ENCODE results near the gene GBGT1. TPM values are rescaled to one million over a fixed set of nuclear protein-coding genes. Genes with fewer than 3 reads are reported as not detected.

The GBGT1 gene
- total and polyA plus RNA-seq, 2 of the 4 experiments (the other 2 are of a cell fraction) = 1.8 to 3.2 TPM

GRCh38 chr9:133207540-133208170 is 43.9 kb upstream of the GBGT1 start:
- Histone ChIP-seq H3K4me1 (ENCODE audit: control insufficient read depth, insufficient read depth, low read length) (no peaks in the 10 kb centered on the region), H2AK9ac (replicated peaks; ENCODE audit: low read depth, low read length, poor library complexity) (no peak overlapping the region), H3K56ac (ENCODE audit: extremely low read depth, insufficient read depth, low read length) (no peak overlapping the region), H2BK15ac (ENCODE audit: low read depth, low read length) (no peak overlapping the region), H3K23ac (ENCODE audit: low read depth, low read length) (no peak overlapping the region), H3K14ac (replicated peaks; ENCODE audit: low read depth, low read length) (no peak overlapping the region), H3K27me3 (ENCODE audit: control insufficient read depth, insufficient read depth, low read length) (peaks cover 31% of the 10 kb centered on the region), H2AK5ac (ENCODE audit: low read depth, low read length) (no peak overlapping the region), H3K27ac (ENCODE audit: insufficient read depth, low read length) (no peak overlapping the region), H2BK20ac (ENCODE audit: low read depth, low read length) (no peak overlapping the region), H3K9me1 (ENCODE audit: insufficient read depth, low read length) (no peaks in the 10 kb centered on the region), H2BK5ac (ENCODE audit: low read depth, low read length, poor library complexity, severe bottlenecking) (no peak overlapping the region), H3K79me1 (ENCODE audit: low read depth in 1 of 2, low read length in 2 of 2) (no peaks in the 10 kb centered on the region), H2AFZ (replicated peaks; ENCODE audit: low read length, poor library complexity) (no peak overlapping the region), H3K4ac (ENCODE audit: low read depth, low read length) (no peak overlapping the region), H3K18ac (ENCODE audit: low read depth, low read length) (no peak overlapping the region), H4K20me1 (ENCODE audit: insufficient read depth, low read length) (no peaks in the 10 kb centered on the region), H2BK120ac (ENCODE audit: low read depth, low read length) (no peak overlapping the region), H4K8ac (ENCODE audit: low read depth in 2 of 2, low read length in 2 of 2) (no peak overlapping the region), H3K36me3 (ENCODE audit: control insufficient read depth, insufficient read depth, low read length) (no peaks in the 10 kb centered on the region), H3K9me3 (ENCODE audit: control insufficient read depth, insufficient read depth, low read length) (no peaks in the 10 kb centered on the region; the same call in 1 of the 2 replicates), H3K9ac (ENCODE audit: low read depth, low read length) (no peak overlapping the region), H4K5ac (ENCODE audit: low read depth, low read length) (no peak overlapping the region), H4K91ac (ENCODE audit: insufficient read depth, low read depth, low read length) (no peak overlapping the region), H3K4me3 (ENCODE audit: insufficient read depth, low read depth, low read length) (no peak overlapping the region), H3K4me2 (ENCODE audit: low read depth, low read length) (no peak overlapping the region)
- ATAC-seq (ENCODE audit: low read depth) (no peak), DNase-seq (no peak)
- TF ChIP-seq CHD1 (IDR thresholded peaks at IDR 0.05; ENCODE audit: low read depth, low read length) (no peak), RFX5 (IDR thresholded peaks at IDR 0.05; ENCODE audit: low read depth, low read length) (no peak), USF2 (IDR thresholded peaks at IDR 0.05; ENCODE audit: low read depth, low read length) (no peak), RCOR1 (IDR thresholded peaks at IDR 0.05; ENCODE audit: insufficient replicate concordance, low read length) (no peak), BHLHE40 (IDR thresholded peaks at IDR 0.05; ENCODE audit: low read depth, low read length) (no peak), SMC3 (IDR thresholded peaks at IDR 0.05; ENCODE audit: low read depth, low read length) (no peak), POLR2A (IDR thresholded peaks at IDR 0.05; ENCODE audit: low read depth, low read length) (no peak), MXI1 (IDR thresholded peaks at IDR 0.05; ENCODE audit: borderline replicate concordance, low read depth, low read length) (no peak), MAFK (IDR thresholded peaks at IDR 0.05; ENCODE audit: low read depth, low read length) (no peak), CEBPB (IDR thresholded peaks at IDR 0.05; ENCODE audit: low read depth, low read length) (no peak), ELK1 (IDR thresholded peaks at IDR 0.05; ENCODE audit: borderline replicate concordance, low read depth, low read length) (no peak), CTCF (conservative IDR thresholded peaks at IDR 0.05; ENCODE audit: low read depth, low read length) (no peak), NFE2L2 (IDR thresholded peaks at IDR 0.05; ENCODE audit: low read depth, low read length) (no peak), FOS (IDR thresholded peaks at IDR 0.05; ENCODE audit: low read depth, low read length) (no peak), MAZ (IDR thresholded peaks at IDR 0.05; ENCODE audit: borderline replicate concordance, low read depth, low read length) (no peak)
- in situ Hi-C loops (cut with MboI; ENCODE audit: low sequenced_read_pairs) (no loop called here), dilution Hi-C loops (cut with HindIII; ENCODE audit: low sequenced_read_pairs, unreplicated experiment) (no loop called here), intact Hi-C loops (cut with micrococcal nuclease) (no loop called here)
- CTCF ChIA-PET = no interaction called here
- 43% methylated on average over 9 of the region's 16 CpGs; no CpG with 5 or more reads in 1 of the 2 experiments for WGBS, 2 experiments (ENCODE audit: extremely low coverage in 2 of 2, insufficient read length in 1 of 2)
- BruUV-seq (replicated peaks) = no TSS peak
- POLR2A ChIA-PET (ENCODE audit: unreplicated experiment) = no interaction called here
